GM23338 (cell line): Measurements from ENCODE around the gene RAB3GAP1. TPM values are rescaled to one million over a fixed set of nuclear protein-coding genes. Genes with fewer than 3 reads are reported as not detected.

Source experiments
- ATAC-seq: fragments of 200-7000 bp; cut with Tn5 transposase; 3 replicates; pipeline ENCODE4 v1.9.1; 2020
- DNase-seq: peaks from one replicate; pipeline ENCODE4 v3.0.0-alpha.2; 2015; ENCODE audit warnings: low spot score
- H2AFZ ChIP-seq: fragments of 200-600 bp; sonication (generic); 2 replicates; pipeline ENCODE4 v1.8.0; 2016; ENCODE audit warnings: antibody characterized with exemption, mild to moderate bottlenecking, moderate library complexity
- H3F3A ChIP-seq: fragments of 200-600 bp; sonication (generic); replicated peaks from 2 replicates; pipeline ENCODE4 v1.8.0; 2017; ENCODE audit warnings: antibody characterized with exemption, mixed run types, low read depth
- H3K27ac ChIP-seq: fragments of 200-600 bp; sonication (generic); 2 replicates; pipeline ENCODE4 v1.6.1; 2016; ENCODE audit warnings: low read depth
- H3K27me3 ChIP-seq: fragments of 200-600 bp; sonication (generic); 2 replicates; pipeline ENCODE4 v1.8.0; 2016; ENCODE audit warnings: mild to moderate bottlenecking, mixed run types, moderate library complexity; ENCODE audit not compliant: insufficient read depth
- H3K36me3 ChIP-seq: fragments of 200-600 bp; sonication (generic); 2 replicates; pipeline ENCODE4 v1.8.0; 2016; ENCODE audit warnings: mild to moderate bottlenecking; ENCODE audit not compliant: insufficient read depth
- H3K4me1 ChIP-seq: fragments of 200-600 bp; sonication (generic); 2 replicates; pipeline ENCODE4 v1.8.0; 2016; ENCODE audit warnings: mild to moderate bottlenecking, moderate library complexity; ENCODE audit not compliant: insufficient read depth
- H3K4me2 ChIP-seq: fragments of 200-600 bp; sonication (generic); 2 replicates; pipeline ENCODE4 v1.7.1; 2017; ENCODE audit warnings: mixed run types
- H3K4me3 ChIP-seq: fragments of 200-600 bp; sonication (generic); 2 replicates; pipeline ENCODE4 v1.6.1; 2016; ENCODE audit warnings: mixed run types
- H3K79me2 ChIP-seq: fragments of 200-600 bp; sonication (generic); replicated peaks from 2 replicates; pipeline ENCODE4 v1.8.0; 2017; ENCODE audit warnings: mild to moderate bottlenecking; ENCODE audit not compliant: insufficient read depth
- H3K9me2 ChIP-seq: fragments of 200-600 bp; sonication (generic); 2 replicates; pipeline ENCODE4 v1.8.0; 2017; ENCODE audit not compliant: insufficient read depth
- H4K20me1 ChIP-seq: fragments of 200-600 bp; sonication (generic); replicated peaks from 2 replicates; pipeline ENCODE4 v1.8.0; 2017; ENCODE audit warnings: mild to moderate bottlenecking; ENCODE audit not compliant: insufficient read depth
- H3K27ac Mint-ChIP-seq: 2 replicates; pipeline ENCODE4 v1.8.0; 2020; ENCODE audit warnings: inconsistent platforms, mild to moderate bottlenecking, moderate library complexity, mixed read lengths
- H3K27me3 Mint-ChIP-seq: 3 replicates; pipeline ENCODE4 v1.8.0; 2022; ENCODE audit warnings: low read depth, mild to moderate bottlenecking, moderate library complexity, mixed read lengths, inconsistent platforms; ENCODE audit not compliant: insufficient read depth, poor library complexity
- H3K36me3 Mint-ChIP-seq: 3 replicates; pipeline ENCODE4 v1.8.0; 2021; ENCODE audit warnings: low read depth, mild to moderate bottlenecking, inconsistent platforms, moderate library complexity, mixed read lengths
- H3K4me1 Mint-ChIP-seq: 3 replicates; pipeline ENCODE4 v1.8.0; 2020; ENCODE audit warnings: mild to moderate bottlenecking, inconsistent platforms, mixed read lengths
- H3K4me3 Mint-ChIP-seq: 3 replicates; pipeline ENCODE4 v1.8.0; 2021; ENCODE audit warnings: moderate library complexity, mild to moderate bottlenecking, inconsistent platforms, mixed read lengths
- H3K9me3 Mint-ChIP-seq: 3 replicates; pipeline ENCODE4 v1.8.0; 2020; ENCODE audit warnings: moderate library complexity, mild to moderate bottlenecking, inconsistent platforms, mixed read lengths
- CREB1 ChIP-seq: fragments of 250-450 bp; sonication (Bioruptor Pico); IDR thresholded peaks from 2 replicates; pipeline ENCODE4 v1.5.0; 2020; ENCODE audit warnings: low read depth, mild to moderate bottlenecking, moderate library complexity
- EZH2 ChIP-seq: fragments of 200-600 bp; sonication (generic); IDR thresholded peaks from one replicate; pipeline ENCODE4 v1.8.0; 2017; ENCODE audit warnings: antibody characterized with exemption, mild to moderate bottlenecking, low read depth; ENCODE audit not compliant: unreplicated experiment
- JUNB ChIP-seq: IDR thresholded peaks from one replicate; pipeline ENCODE4 v1.6.1; 2016; ENCODE audit warnings: antibody characterized with exemption; ENCODE audit not compliant: unreplicated experiment
- NANOG ChIP-seq: IDR thresholded peaks from 2 replicates; pipeline ENCODE4 v1.6.1; 2016; ENCODE audit warnings: antibody characterized with exemption, borderline replicate concordance
- POLR2AphosphoS5 ChIP-seq: IDR thresholded peaks from 2 replicates; pipeline ENCODE4 v1.6.1; 2016; ENCODE audit warnings: antibody characterized with exemption, low read depth
- STAT1 ChIP-seq: IDR thresholded peaks from one replicate; pipeline ENCODE4 v1.6.1; 2016; ENCODE audit warnings: antibody characterized with exemption; ENCODE audit not compliant: unreplicated experiment
- ZNF331 ChIP-seq: fragments of 250-450 bp; sonication (Bioruptor Pico); IDR thresholded peaks from 2 replicates; pipeline ENCODE4 v1.5.0; 2020; ENCODE audit warnings: low read depth, mild to moderate bottlenecking, moderate library complexity
- polyA plus RNA-seq: library from polyadenylated mRNA; unstranded; fragments of >200 nt; fragmentation: Nextera tagmentation; extraction: Ambion mirVana; gene quantifications from 2 replicates; pipeline ENCODE4 v1.2.1, GENCODE V29; 2016
- total RNA-seq: library from RNA; depleted of rRNA; stranded (reverse); fragments of >200 nt; shearing (Covaris generic); gene quantifications from 2 replicates; pipeline ENCODE4 v1.2.3, GENCODE V29; 2014
- TF ChIP-seq, protein P1 (sequence below), 2 experiments: fragments of 200-600 bp in 1 of 2; sonication (generic) in 1 of 2; conservative IDR thresholded peaks; 2 replicates each; pipeline versions ENCODE4 v1.5.1 to v1.6.1; 2016 to 2017; ENCODE audit warnings: antibody characterized with exemption in 2 of 2, low read depth in 2 of 2, mild to moderate bottlenecking in 2 of 2, moderate library complexity in 1 of 2
- TF ChIP-seq, protein P2 (sequence below): IDR thresholded peaks from one replicate; pipeline ENCODE4 v1.6.1; 2018; ENCODE audit warnings: antibody characterized with exemption; ENCODE audit not compliant: unreplicated experiment
- TF ChIP-seq, protein P3 (sequence below): IDR thresholded peaks from 2 replicates; pipeline ENCODE4 v1.6.1; 2016; ENCODE audit warnings: antibody characterized with exemption

RAB3GAP1 gene
- total and polyA plus RNA-seq, 2 experiments from 2014 or later: 22.5 to 40.4 TPM

DNA sequence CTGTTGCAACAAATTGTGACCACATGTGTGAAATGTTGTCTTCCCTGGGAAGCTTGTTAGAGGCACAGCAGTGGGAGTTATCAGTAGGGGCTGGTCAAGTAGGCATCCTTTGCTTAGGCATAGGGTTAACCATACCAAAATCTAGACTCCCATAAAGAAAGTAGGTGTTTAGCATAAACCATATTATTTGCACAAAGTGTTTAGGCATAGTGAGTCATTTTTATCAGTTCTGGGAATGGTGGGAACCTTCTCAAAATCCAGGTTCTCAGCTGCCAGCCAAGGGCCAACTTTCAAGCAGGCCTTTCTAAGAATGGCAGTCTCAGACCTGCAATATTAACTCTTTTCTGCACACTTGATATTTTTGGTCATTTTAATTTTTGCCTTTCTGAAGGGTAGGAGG is 88.5 kb downstream of the RAB3GAP1 start:
- Mint-ChIP-seq H3K4me1 (no peaks in the 10 kb centered on the region), H3K4me3 (no peak overlapping the region), H3K9me3 (peaks cover 36% of the 10 kb centered on the region), H3K36me3 (peaks cover 89% of the 10 kb centered on the region), H3K27me3 (peaks cover 3% of the 10 kb centered on the region), H3K27ac (no peak overlapping the region)
- no peaks in the 10 kb centered on the region; the same call in 1 of the 2 replicates for H3K79me2 ChIP-seq
- no peaks in the 10 kb centered on the region for H4K20me1 ChIP-seq
- no peak overlapping the region for H3K4me3 ChIP-seq
- DNase-seq: no peak
- H3K27me3 ChIP-seq: no peaks in the 10 kb centered on the region
- no peaks in the 10 kb centered on the region for H3K9me2 ChIP-seq
- no peak overlapping the region for H2AFZ ChIP-seq
- no peak overlapping the region for H3K27ac ChIP-seq
- no peaks in the 10 kb centered on the region for H3F3A ChIP-seq
- ATAC-seq: no peak
- H3K36me3 ChIP-seq: peaks cover 13% of the 10 kb centered on the region; the same call in 1 of the 2 replicates
- no peaks in the 10 kb centered on the region for H3K4me1 ChIP-seq
- no peak overlapping the region for H3K4me2 ChIP-seq
- no peak for TF ChIP-seq ZNF331
- TF ChIP-seq JUNB: no peak
- no peak for TF ChIP-seq NANOG
- TF ChIP-seq, protein P1, sequence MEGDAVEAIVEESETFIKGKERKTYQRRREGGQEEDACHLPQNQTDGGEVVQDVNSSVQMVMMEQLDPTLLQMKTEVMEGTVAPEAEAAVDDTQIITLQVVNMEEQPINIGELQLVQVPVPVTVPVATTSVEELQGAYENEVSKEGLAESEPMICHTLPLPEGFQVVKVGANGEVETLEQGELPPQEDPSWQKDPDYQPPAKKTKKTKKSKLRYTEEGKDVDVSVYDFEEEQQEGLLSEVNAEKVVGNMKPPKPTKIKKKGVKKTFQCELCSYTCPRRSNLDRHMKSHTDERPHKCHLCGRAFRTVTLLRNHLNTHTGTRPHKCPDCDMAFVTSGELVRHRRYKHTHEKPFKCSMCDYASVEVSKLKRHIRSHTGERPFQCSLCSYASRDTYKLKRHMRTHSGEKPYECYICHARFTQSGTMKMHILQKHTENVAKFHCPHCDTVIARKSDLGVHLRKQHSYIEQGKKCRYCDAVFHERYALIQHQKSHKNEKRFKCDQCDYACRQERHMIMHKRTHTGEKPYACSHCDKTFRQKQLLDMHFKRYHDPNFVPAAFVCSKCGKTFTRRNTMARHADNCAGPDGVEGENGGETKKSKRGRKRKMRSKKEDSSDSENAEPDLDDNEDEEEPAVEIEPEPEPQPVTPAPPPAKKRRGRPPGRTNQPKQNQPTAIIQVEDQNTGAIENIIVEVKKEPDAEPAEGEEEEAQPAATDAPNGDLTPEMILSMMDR (conservative IDR thresholded peaks at IDR 0.05; ENCODE audit: low read depth in 2 of 2): no peak
- TF ChIP-seq, protein P2, sequence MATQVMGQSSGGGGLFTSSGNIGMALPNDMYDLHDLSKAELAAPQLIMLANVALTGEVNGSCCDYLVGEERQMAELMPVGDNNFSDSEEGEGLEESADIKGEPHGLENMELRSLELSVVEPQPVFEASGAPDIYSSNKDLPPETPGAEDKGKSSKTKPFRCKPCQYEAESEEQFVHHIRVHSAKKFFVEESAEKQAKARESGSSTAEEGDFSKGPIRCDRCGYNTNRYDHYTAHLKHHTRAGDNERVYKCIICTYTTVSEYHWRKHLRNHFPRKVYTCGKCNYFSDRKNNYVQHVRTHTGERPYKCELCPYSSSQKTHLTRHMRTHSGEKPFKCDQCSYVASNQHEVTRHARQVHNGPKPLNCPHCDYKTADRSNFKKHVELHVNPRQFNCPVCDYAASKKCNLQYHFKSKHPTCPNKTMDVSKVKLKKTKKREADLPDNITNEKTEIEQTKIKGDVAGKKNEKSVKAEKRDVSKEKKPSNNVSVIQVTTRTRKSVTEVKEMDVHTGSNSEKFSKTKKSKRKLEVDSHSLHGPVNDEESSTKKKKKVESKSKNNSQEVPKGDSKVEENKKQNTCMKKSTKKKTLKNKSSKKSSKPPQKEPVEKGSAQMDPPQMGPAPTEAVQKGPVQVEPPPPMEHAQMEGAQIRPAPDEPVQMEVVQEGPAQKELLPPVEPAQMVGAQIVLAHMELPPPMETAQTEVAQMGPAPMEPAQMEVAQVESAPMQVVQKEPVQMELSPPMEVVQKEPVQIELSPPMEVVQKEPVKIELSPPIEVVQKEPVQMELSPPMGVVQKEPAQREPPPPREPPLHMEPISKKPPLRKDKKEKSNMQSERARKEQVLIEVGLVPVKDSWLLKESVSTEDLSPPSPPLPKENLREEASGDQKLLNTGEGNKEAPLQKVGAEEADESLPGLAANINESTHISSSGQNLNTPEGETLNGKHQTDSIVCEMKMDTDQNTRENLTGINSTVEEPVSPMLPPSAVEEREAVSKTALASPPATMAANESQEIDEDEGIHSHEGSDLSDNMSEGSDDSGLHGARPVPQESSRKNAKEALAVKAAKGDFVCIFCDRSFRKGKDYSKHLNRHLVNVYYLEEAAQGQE: no peak
- no peak for TF ChIP-seq POLR2AphosphoS5

DNA sequence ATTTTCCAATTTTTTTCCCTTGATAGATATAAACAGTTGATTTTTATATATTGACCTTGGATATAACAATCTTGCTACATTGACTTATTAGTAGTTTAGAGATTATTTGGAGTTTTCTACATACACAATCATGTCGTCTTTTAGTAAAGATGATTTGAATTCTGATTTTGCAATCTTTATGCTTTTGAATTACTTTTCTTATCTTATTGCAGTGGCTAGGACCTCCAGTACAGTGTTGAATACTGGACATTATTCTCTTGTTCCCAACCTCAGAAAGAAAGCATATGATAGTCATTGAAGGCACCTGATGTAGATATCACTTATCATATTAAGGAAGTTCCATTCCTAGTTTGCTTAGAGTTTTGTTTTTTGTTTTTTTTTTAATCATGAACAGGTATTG is 90.2 kb downstream of the RAB3GAP1 start:
- H3K4me3 Mint-ChIP-seq: no peak overlapping the region
- Histone ChIP-seq H3F3A (no peaks in the 10 kb centered on the region), H3K27ac (no peak overlapping the region), H3K36me3 (0 out of 2 replicates have a peak, but pooled peaks cover 9% of the 10 kb centered on the region), H3K9me2 (no peaks in the 10 kb centered on the region), H3K79me2 (peaks cover 5% of the 10 kb centered on the region; the same call in 1 of the 2 replicates), H3K4me2 (no peak overlapping the region), H3K4me1 (no peaks in the 10 kb centered on the region), H4K20me1 (no peaks in the 10 kb centered on the region; the same call in 1 of the 2 replicates), H3K27me3 (no peaks in the 10 kb centered on the region), H2AFZ (no peak overlapping the region), H3K4me3 (no peak overlapping the region)
- peaks cover 36% of the 10 kb centered on the region for H3K9me3 Mint-ChIP-seq
- ATAC-seq: no peak
- no peak overlapping the region for H3K27ac Mint-ChIP-seq
- no peaks in the 10 kb centered on the region for H3K4me1 Mint-ChIP-seq
- H3K27me3 Mint-ChIP-seq: peaks cover 3% of the 10 kb centered on the region
- peaks cover 74% of the 10 kb centered on the region for H3K36me3 Mint-ChIP-seq
- no peak for DNase-seq
- TF ChIP-seq, protein P1 (conservative IDR thresholded peaks at IDR 0.05; ENCODE audit: low read depth in 2 of 2): no peak
- no peak for TF ChIP-seq ZNF331
- no peak for TF ChIP-seq CREB1 (CRISPR knock-in tag)
- TF ChIP-seq STAT1: no peak
- no peak for TF ChIP-seq POLR2AphosphoS5
- no peak for TF ChIP-seq NANOG
- TF ChIP-seq, protein P3, sequence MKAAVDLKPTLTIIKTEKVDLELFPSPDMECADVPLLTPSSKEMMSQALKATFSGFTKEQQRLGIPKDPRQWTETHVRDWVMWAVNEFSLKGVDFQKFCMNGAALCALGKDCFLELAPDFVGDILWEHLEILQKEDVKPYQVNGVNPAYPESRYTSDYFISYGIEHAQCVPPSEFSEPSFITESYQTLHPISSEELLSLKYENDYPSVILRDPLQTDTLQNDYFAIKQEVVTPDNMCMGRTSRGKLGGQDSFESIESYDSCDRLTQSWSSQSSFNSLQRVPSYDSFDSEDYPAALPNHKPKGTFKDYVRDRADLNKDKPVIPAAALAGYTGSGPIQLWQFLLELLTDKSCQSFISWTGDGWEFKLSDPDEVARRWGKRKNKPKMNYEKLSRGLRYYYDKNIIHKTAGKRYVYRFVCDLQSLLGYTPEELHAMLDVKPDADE: no peak
- no peak for TF ChIP-seq EZH2
- TF ChIP-seq, protein P2: no peak
